ENCODE measurements around the gene CCDC134. TPM values are rescaled to one million over a fixed set of nuclear protein-coding genes. Genes with fewer than 3 reads are reported as not detected.

Gene CCDC134
- total and polyA plus RNA-seq, 2 of the 8 experiments (the other 6 are each of a cell fraction or from before 2014, with no cell fraction given), result 7.7 to 20.0 TPM

DNA sequence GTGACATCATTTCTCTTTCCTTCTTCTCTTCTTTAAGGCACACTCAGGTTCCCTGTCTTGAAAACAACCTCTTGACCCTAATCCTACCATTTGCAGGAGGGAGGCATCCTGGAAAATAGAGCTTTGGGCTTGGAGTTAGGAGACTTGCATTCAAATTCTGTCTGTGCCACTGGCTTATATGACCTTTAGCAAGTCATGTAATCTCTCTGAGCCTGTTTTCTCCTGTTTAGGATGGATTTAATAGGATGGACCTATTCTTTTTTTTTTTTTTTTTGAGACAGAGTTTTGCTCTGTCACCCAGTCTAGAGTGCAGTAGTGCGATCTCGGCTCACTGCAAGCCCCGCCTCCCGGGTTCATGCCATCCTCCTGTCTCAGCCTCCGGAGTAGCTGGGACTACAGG is 25.1 kb upstream of the CCDC134 start:
- Histone ChIP-seq H3K27ac (ENCODE audit: low read depth, low read length) (no peak overlapping the region), H2BK5ac (ENCODE audit: low read depth, low read length) (no peak overlapping the region), H3K79me1 (ENCODE audit: low read depth, low read length) (no peaks in the 10 kb centered on the region), H3K4me1 (replicated peaks in 1 of 4; ENCODE audit: control insufficient read depth in 3 of 4, insufficient read depth in 4 of 4, low read length in 3 of 4) (no peaks in the 10 kb centered on the region), H3K9me3 (ENCODE audit: insufficient read depth in 2 of 2, low read depth in 1 of 2, low read length in 1 of 2) (no peaks in the 10 kb centered on the region), H3K79me2 (ENCODE audit: control insufficient read depth in 1 of 2, insufficient read depth in 2 of 2, low read length in 2 of 2) (no peaks in the 10 kb centered on the region), H2AFZ (ENCODE audit: low read length) (no peak overlapping the region), H3K9ac (replicated peaks in 1 of 4; ENCODE audit: extremely low read depth in 1 of 4, low read depth in 3 of 4, low read length in 3 of 4) (no peak overlapping the region), H2BK12ac (ENCODE audit: low read depth, low read length) (no peak overlapping the region), H2BK15ac (ENCODE audit: low read length) (no peak overlapping the region), H3K23ac (ENCODE audit: insufficient read length) (no peak overlapping the region), H3K4ac (replicated peaks; ENCODE audit: insufficient read length, low read depth, low read length) (no peak overlapping the region), H3K18ac (ENCODE audit: extremely low read depth, low read length) (no peak overlapping the region), H3K36me3 (ENCODE audit: control insufficient read depth in 2 of 4, insufficient read depth in 4 of 4, low read length in 3 of 4) (no peaks in the 10 kb centered on the region), H4K8ac (ENCODE audit: extremely low read depth, insufficient read depth, low read length) (no peak overlapping the region), H2BK120ac (replicated peaks; ENCODE audit: low read depth, low read length) (no peak overlapping the region), H3K14ac (ENCODE audit: insufficient read length) (no peak overlapping the region), H3K23me2 (ENCODE audit: low read depth, low read length) (no peaks in the 10 kb centered on the region), H2BK20ac (ENCODE audit: low read length) (no peak overlapping the region), H3K27me3 (replicated peaks in 1 of 4; ENCODE audit: control insufficient read depth in 3 of 4, extremely low read depth in 1 of 4, insufficient read depth in 3 of 4, low read length in 3 of 4) (no peaks in the 10 kb centered on the region; a peak in 1 of 7 replicates), H2AK5ac (ENCODE audit: low read depth, low read length) (no peak overlapping the region), H3K4me2 (ENCODE audit: insufficient read depth in 1 of 2, low read depth in 2 of 2, low read length in 2 of 2) (no peak overlapping the region), H4K20me1 (replicated peaks in 1 of 2; ENCODE audit: control insufficient read depth in 1 of 2, insufficient read depth in 2 of 2, low read length in 2 of 2) (no peaks in the 10 kb centered on the region), H4K91ac (replicated peaks; ENCODE audit: insufficient read length, low read length) (no peak overlapping the region), H3K4me3 (ENCODE audit: extremely low read depth in 1 of 4, insufficient read depth in 2 of 4, low read depth in 3 of 4, low read length in 4 of 4) (no peak overlapping the region), H4K5ac (ENCODE audit: insufficient read length, low read depth, low read length) (no peak overlapping the region), H3K56ac (replicated peaks; ENCODE audit: insufficient read length, low read depth, low read length) (no peak overlapping the region)
- ChIA-PET POLR2A (ENCODE audit: partially characterized antibody) (interaction anchor here (3.1 kb wide), 1 partner anchor 25 kb away, joined by 10 read pairs; the partner anchor contains the start of gene CCDC134), CTCF (ENCODE audit: partially characterized antibody) (interaction anchor here (0.6 to 4.2 kb wide), 7 partner anchors 10 to 176 kb away, joined by 3 to 22 read pairs (median 5); partner anchors contain the start of gene SMIM45)
- no peak for FAIRE-seq
- TF ChIP-seq JUN (IDR thresholded peaks at IDR 0.05; ENCODE audit: low read depth, low read length) (no peak), CEBPB (IDR thresholded peaks at IDR 0.05; ENCODE audit: low read depth, low read length) (no peak), POU5F1 (IDR thresholded peaks at IDR 0.05; ENCODE audit: low read depth, low read length) (no peak), RFX5 (IDR thresholded peaks at IDR 0.05; ENCODE audit: borderline replicate concordance, low read depth, low read length) (no peak), PHF8 (conservative IDR thresholded peaks at IDR 0.05; ENCODE audit: low read depth, low read length) (no peak), EGR1 (IDR thresholded peaks at IDR 0.05; ENCODE audit: borderline replicate concordance, low read depth, low read length) (no peak), BACH1 (IDR thresholded peaks at IDR 0.05; ENCODE audit: low read length) (no peak)
- TF ChIP-seq, protein P1, sequence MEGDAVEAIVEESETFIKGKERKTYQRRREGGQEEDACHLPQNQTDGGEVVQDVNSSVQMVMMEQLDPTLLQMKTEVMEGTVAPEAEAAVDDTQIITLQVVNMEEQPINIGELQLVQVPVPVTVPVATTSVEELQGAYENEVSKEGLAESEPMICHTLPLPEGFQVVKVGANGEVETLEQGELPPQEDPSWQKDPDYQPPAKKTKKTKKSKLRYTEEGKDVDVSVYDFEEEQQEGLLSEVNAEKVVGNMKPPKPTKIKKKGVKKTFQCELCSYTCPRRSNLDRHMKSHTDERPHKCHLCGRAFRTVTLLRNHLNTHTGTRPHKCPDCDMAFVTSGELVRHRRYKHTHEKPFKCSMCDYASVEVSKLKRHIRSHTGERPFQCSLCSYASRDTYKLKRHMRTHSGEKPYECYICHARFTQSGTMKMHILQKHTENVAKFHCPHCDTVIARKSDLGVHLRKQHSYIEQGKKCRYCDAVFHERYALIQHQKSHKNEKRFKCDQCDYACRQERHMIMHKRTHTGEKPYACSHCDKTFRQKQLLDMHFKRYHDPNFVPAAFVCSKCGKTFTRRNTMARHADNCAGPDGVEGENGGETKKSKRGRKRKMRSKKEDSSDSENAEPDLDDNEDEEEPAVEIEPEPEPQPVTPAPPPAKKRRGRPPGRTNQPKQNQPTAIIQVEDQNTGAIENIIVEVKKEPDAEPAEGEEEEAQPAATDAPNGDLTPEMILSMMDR (IDR thresholded peaks at IDR 0.05; ENCODE audit: control extremely low read depth in 1 of 3, insufficient read depth in 1 of 3, low read depth in 1 of 3, low read length in 3 of 3), result no peak
- DNase-seq (ENCODE audit: low read depth in 1 of 2, low spot score in 2 of 2), result no peak
- WGBS, 2 experiments (ENCODE audit: extremely low coverage in 1 of 2, insufficient coverage in 1 of 2, insufficient read length in 1 of 2, insufficient replicate concordance in 2 of 2, low coverage in 1 of 2, low lambda C conversion rate in 2 of 2, missing lambda C conversion rate in 1 of 2), result 90% methylated on average over 5 of the region's 5 CpGs; no CpG with 5 or more reads in 1 of the 2 experiments

All from H1 (cell line).